Hepatocyte (in vitro differentiated cells): Measurements from ENCODE around the gene ATP2C2. TPM values are rescaled to one million over a fixed set of nuclear protein-coding genes. Genes with fewer than 3 reads are reported as not detected.
"Not testable (repeated sequence)": the region's sequence is repeated elsewhere in the genome, so short reads cannot be mapped to it uniquely, and the experiment has no call there.

ENCODE experiments used
- DNase-seq: peaks from one replicate; pipeline ENCODE4 v3.0.0-alpha.2; 2016; ENCODE audit warnings: low spot score
- H2AFZ ChIP-seq: fragments of 200-600 bp; sonication (generic); 2 replicates; pipeline ENCODE4 v1.6.0; 2016; ENCODE audit warnings: antibody characterized with exemption, mild to moderate bottlenecking
- H3K27ac ChIP-seq: fragments of 200-600 bp; sonication (generic); 2 replicates; pipeline ENCODE4 v1.5.1; 2016; ENCODE audit warnings: mild to moderate bottlenecking
- H3K27me3 ChIP-seq: fragments of 200-600 bp; sonication (generic); 2 replicates; pipeline ENCODE4 v1.6.1; 2016
- H3K36me3 ChIP-seq: fragments of 200-600 bp; sonication (generic); replicated peaks from 2 replicates; pipeline ENCODE4 v1.5.1; 2016; ENCODE audit warnings: low read depth; ENCODE audit not compliant: insufficient read depth
- H3K4me1 ChIP-seq: fragments of 200-600 bp; sonication (generic); 2 replicates; pipeline ENCODE4 v1.5.1; 2016; ENCODE audit warnings: mild to moderate bottlenecking, moderate library complexity; ENCODE audit not compliant: insufficient read depth
- H3K4me2 ChIP-seq: fragments of 200-600 bp; sonication (generic); 2 replicates; pipeline ENCODE4 v1.6.0; 2016
- H3K4me3 ChIP-seq: fragments of 200-600 bp; sonication (generic); 2 replicates; pipeline ENCODE4 v1.5.1; 2016; ENCODE audit warnings: mild to moderate bottlenecking
- H3K79me2 ChIP-seq: fragments of 200-600 bp; sonication (generic); 2 replicates; pipeline ENCODE4 v1.6.0; 2017; ENCODE audit warnings: mild to moderate bottlenecking
- H3K9me2 ChIP-seq: fragments of 200-600 bp; sonication (generic); replicated peaks from 2 replicates; pipeline ENCODE4 v1.6.0; 2017; ENCODE audit warnings: mild to moderate bottlenecking; ENCODE audit not compliant: insufficient read depth
- H3K9me3 ChIP-seq: fragments of 200-600 bp; sonication (generic); 2 replicates; pipeline ENCODE4 v1.5.1; 2016; ENCODE audit warnings: low read depth, mild to moderate bottlenecking
- H4K20me1 ChIP-seq: fragments of 200-600 bp; sonication (generic); 2 replicates; pipeline ENCODE4 v1.6.0; 2016; ENCODE audit warnings: mild to moderate bottlenecking; ENCODE audit not compliant: insufficient read depth, poor library complexity, severe bottlenecking
- EZH2 ChIP-seq: fragments of 200-600 bp; sonication (generic); IDR thresholded peaks from 2 replicates; pipeline ENCODE4 v1.6.1; 2016; ENCODE audit warnings: antibody characterized with exemption, mild to moderate bottlenecking, borderline replicate concordance
- EZH2phosphoT487 ChIP-seq: fragments of 200-600 bp; sonication (generic); IDR thresholded peaks from one replicate; pipeline ENCODE4 v1.6.1; 2018; ENCODE audit warnings: antibody characterized with exemption, mild to moderate bottlenecking, low read depth, moderate library complexity; ENCODE audit not compliant: unreplicated experiment, severe bottlenecking
- WGBS: methylation state at CpG from one replicate; pipeline ENCODE4 v1.1.6; 2016; ENCODE audit warnings: low lambda C conversion rate; ENCODE audit errors: missing lambda C conversion rate; 5-methylcytosine and 5-hydroxymethylcytosine counted together
- polyA plus RNA-seq: library from polyadenylated mRNA; unstranded; fragments of >200 nt; fragmentation: Nextera tagmentation; extraction: Ambion mirVana; gene quantifications from 2 replicates; pipeline ENCODE4 v1.2.1, GENCODE V29; 2016
- total RNA-seq: library from RNA; depleted of rRNA; stranded (reverse); fragments of >200 nt; gene quantifications from 2 replicates; pipeline ENCODE4 v1.2.3, GENCODE V29; 2014
- TF ChIP-seq, protein P1 (sequence below): fragments of 200-600 bp; sonication (generic); IDR thresholded peaks from 2 replicates; pipeline ENCODE4 v1.5.1; 2016; ENCODE audit warnings: antibody characterized with exemption, mild to moderate bottlenecking; ENCODE audit not compliant: poor library complexity

Gene ATP2C2
- total and polyA plus RNA-seq, 2 experiments from 2014 or later = 6.0 to 6.8 TPM

DNA sequence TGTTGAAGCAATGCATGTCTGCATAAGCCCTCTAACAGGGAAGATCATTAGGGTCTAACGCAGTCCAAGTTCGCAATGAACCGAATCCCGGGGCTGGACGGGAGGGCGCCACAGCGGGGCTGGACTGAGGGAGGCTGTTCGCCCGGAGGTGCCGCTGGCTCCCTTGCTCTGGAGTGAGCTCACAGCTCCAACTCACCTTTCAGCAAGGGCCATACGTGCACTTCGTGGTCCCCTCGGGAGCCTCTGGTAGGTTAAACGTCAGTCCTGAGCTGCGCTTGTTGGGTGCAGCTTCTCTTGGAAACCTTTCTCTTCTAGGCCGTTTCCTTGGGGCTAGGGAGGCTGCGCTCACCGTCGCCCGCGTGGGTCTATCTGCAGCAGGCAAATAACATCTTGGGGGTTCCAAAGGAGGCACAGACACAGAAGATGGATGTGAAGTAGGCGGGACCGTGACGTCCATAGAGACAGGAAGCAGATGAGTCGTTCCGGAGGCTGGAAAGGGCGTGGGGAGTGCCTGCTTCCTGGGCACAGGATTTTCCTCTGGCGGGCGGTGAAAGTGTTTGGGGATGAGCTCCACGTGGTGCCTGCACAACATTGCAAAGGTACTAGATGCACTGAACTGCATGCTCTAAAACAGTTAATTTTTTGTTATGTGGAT is 21.9 kb downstream of the ATP2C2 start:
- no peak for DNase-seq
- Histone ChIP-seq H3K79me2 (no peaks in the 10 kb centered on the region), H3K27ac (no peak overlapping the region), H4K20me1 (no peaks in the 10 kb centered on the region), H3K9me2 (no peaks in the 10 kb centered on the region), H2AFZ (no peak overlapping the region), H3K9me3 (no peaks in the 10 kb centered on the region), H3K27me3 (no peaks in the 10 kb centered on the region), H3K36me3 (no peaks in the 10 kb centered on the region), H3K4me3 (no peak overlapping the region), H3K4me1 (no peaks in the 10 kb centered on the region), H3K4me2 (no peak overlapping the region)
- 93% methylated on average over 30 of the region's 30 CpGs for WGBS
- TF ChIP-seq EZH2phosphoT487 = no peak
- TF ChIP-seq, protein P1, sequence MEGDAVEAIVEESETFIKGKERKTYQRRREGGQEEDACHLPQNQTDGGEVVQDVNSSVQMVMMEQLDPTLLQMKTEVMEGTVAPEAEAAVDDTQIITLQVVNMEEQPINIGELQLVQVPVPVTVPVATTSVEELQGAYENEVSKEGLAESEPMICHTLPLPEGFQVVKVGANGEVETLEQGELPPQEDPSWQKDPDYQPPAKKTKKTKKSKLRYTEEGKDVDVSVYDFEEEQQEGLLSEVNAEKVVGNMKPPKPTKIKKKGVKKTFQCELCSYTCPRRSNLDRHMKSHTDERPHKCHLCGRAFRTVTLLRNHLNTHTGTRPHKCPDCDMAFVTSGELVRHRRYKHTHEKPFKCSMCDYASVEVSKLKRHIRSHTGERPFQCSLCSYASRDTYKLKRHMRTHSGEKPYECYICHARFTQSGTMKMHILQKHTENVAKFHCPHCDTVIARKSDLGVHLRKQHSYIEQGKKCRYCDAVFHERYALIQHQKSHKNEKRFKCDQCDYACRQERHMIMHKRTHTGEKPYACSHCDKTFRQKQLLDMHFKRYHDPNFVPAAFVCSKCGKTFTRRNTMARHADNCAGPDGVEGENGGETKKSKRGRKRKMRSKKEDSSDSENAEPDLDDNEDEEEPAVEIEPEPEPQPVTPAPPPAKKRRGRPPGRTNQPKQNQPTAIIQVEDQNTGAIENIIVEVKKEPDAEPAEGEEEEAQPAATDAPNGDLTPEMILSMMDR = no peak
- no peak for TF ChIP-seq EZH2

DNA sequence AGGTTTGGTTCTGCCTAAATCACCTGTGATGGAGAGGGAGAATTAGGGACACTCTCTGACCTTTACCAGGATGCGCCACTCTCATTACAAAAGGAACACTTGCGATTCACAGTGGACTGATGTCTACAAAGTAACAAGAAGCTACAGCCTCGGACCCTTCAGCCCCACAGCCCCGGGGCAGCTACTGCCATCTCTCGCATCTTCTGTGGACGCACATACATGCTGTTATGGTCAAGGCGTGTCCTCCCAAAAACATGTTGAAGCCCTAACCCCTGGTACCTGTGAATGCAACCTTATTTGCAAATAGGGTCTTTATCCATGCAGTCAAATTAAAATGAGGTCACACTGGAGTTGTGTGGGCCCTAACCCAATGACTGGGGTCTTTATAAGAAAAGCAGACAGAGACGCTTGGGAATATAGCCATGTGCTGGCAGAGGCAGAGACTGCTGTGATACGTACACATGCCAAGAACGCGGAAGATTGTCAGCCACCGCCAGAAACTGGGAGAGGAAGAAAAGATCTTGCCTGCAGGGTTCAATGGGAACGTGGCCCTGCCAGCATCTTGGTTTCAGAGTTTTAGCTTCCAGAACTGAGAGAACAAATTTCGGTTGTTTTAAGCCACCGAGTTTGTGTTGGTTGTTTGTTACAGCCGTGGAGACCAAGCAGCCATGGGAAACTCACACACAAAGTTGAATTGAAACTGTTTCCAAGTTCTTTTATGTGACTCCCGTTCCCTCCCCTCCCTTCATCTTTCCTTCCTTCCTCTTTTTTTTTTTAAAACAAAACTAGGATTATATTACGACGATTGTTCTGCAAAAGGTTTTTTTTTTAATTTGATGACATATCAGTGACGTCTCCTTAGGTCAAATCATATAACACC is 23.1 kb downstream of the ATP2C2 start:
- no peaks in the 10 kb centered on the region for H3K27me3 ChIP-seq
- no peaks in the 10 kb centered on the region for H3K36me3 ChIP-seq
- TF ChIP-seq, protein P1 = no peak
- H3K4me2 ChIP-seq = no peak overlapping the region
- no peak for DNase-seq
- WGBS = 87% methylated on average over 20 of the region's 20 CpGs
- no peaks in the 10 kb centered on the region for H3K9me2 ChIP-seq
- no peak overlapping the region for H2AFZ ChIP-seq
- peaks cover 5% of the 10 kb centered on the region for H3K4me1 ChIP-seq
- no peaks in the 10 kb centered on the region for H3K9me3 ChIP-seq
- H4K20me1 ChIP-seq = no peaks in the 10 kb centered on the region
- H3K27ac ChIP-seq = peak overlapping the region; percentile 11
- H3K79me2 ChIP-seq = no peaks in the 10 kb centered on the region
- H3K4me3 ChIP-seq = no peak overlapping the region

DNA sequence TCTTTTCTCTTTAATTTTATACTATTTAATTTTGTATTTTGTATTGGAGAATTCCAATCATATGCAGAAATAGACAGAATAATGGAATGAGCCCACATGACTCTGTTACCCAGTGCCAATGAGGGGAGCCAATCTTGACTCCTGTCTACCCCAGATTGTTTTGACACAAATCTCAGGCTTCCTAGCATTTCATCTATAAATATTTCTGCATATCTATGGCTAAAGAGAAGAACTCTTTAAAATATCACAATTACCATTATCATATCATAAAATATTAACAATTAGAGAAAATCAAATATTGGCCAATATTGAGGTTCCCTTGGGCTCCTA is 23.7 kb downstream of the ATP2C2 start:
- Histone ChIP-seq H3K79me2 (no peaks in the 10 kb centered on the region), H3K27me3 (no peaks in the 10 kb centered on the region), H3K9me2 (no peaks in the 10 kb centered on the region), H4K20me1 (no peaks in the 10 kb centered on the region), H3K4me3 (no peak overlapping the region), H3K36me3 (no peaks in the 10 kb centered on the region), H3K4me2 (no peak overlapping the region), H3K4me1 (peaks cover 5% of the 10 kb centered on the region), H2AFZ (no peak overlapping the region), H3K9me3 (no peaks in the 10 kb centered on the region), H3K27ac (no peak overlapping the region)
- TF ChIP-seq, protein P1 = no peak
- no peak for TF ChIP-seq EZH2phosphoT487
- DNase-seq = no peak

DNA sequence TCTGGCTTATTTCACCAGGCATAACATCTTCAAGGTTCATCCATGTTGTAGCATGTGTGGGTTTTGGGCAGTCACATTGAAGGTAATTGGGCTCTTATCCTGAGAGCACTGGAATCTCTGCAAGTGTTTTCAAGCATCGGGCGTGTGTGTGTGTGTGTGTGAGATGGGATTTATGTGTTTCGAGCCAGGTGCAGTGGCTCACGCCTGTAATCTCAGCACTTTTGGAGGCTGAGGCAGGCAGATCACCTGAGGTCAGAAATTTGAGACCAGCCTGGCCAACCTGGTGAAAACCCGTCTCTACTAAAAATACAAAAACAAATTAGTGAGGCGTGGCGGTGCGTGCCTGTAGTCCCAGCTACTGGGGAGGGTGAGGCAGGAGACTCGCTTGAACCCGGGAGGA is 27.7 kb downstream of the ATP2C2 start:
- H3K9me3 ChIP-seq, H3K4me1 ChIP-seq, DNase-seq, H4K20me1 ChIP-seq, H3K79me2 ChIP-seq, H3K36me3 ChIP-seq, H3K27me3 ChIP-seq, H2AFZ ChIP-seq, H3K27ac ChIP-seq, H3K9me2 ChIP-seq, H3K4me3 ChIP-seq: not testable (repeated sequence)
- WGBS = 83% methylated on average over 10 of the region's 10 CpGs
- H3K4me2 ChIP-seq = peak overlapping the region; percentile 50
